ENCODE results near the gene GALNT8. TPM values are rescaled to one million over a fixed set of nuclear protein-coding genes. Genes with fewer than 3 reads are reported as not detected.
A peak's percentile ranks its signal among the peaks of the same experiment; 100 is the strongest.

Gene GALNT8
- total RNA-seq, 1 donor from 2014 or later, result 0.67 TPM

GRCh38 chr12:4766445-4766844 lies 46.2 kb downstream of the GALNT8 start:
- TF ChIP-seq CTCF (IDR thresholded peaks at IDR 0.05), result no peak
- H3K27ac ChIP-seq, result no peak overlapping the region
- H3K9me3 ChIP-seq, result no peaks in the 10 kb centered on the region
- no peaks in the 10 kb centered on the region for H3K36me3 ChIP-seq
- DNase-seq (no peak), ATAC-seq (no peak)
- intact Hi-C loops (cut with DNase I), result no loop called here
- no peaks in the 10 kb centered on the region for H3K4me1 ChIP-seq
- H3K4me3 ChIP-seq, result no peak overlapping the region
- no peaks in the 10 kb centered on the region for H3K27me3 ChIP-seq

GRCh38 chr12:4767186-4767585 lies 47.0 kb downstream of the GALNT8 start:
- no peaks in the 10 kb centered on the region for H3K36me3 ChIP-seq
- H3K27ac ChIP-seq, result no peak overlapping the region
- no peak for TF ChIP-seq CTCF (IDR thresholded peaks at IDR 0.05)
- DNase-seq (no peak), ATAC-seq (no peak)
- H3K4me3 ChIP-seq, result no peak overlapping the region
- no peaks in the 10 kb centered on the region for H3K4me1 ChIP-seq
- H3K27me3 ChIP-seq, result no peaks in the 10 kb centered on the region
- intact Hi-C loops (cut with DNase I), result no loop called here
- H3K9me3 ChIP-seq, result no peaks in the 10 kb centered on the region

GRCh38 chr12:4768341-4768740 lies 48.1 kb downstream of the GALNT8 start:
- ATAC-seq (no peak), DNase-seq (no peak)
- TF ChIP-seq CTCF (IDR thresholded peaks at IDR 0.05), result no peak
- Histone ChIP-seq H3K36me3 (no peaks in the 10 kb centered on the region), H3K27ac (no peak overlapping the region), H3K27me3 (no peaks in the 10 kb centered on the region), H3K4me1 (no peaks in the 10 kb centered on the region), H3K9me3 (no peaks in the 10 kb centered on the region), H3K4me3 (no peak overlapping the region)
- intact Hi-C loops (cut with DNase I), result no loop called here

- no peak for DNase-seq
- no peak for TF ChIP-seq CTCF (IDR thresholded peaks at IDR 0.05)
- Histone ChIP-seq H3K9me3 (no peaks in the 10 kb centered on the region), H3K4me1 (no peaks in the 10 kb centered on the region), H3K27ac (no peak overlapping the region), H3K27me3 (no peaks in the 10 kb centered on the region), H3K4me3 (no peak overlapping the region), H3K36me3 (no peaks in the 10 kb centered on the region)
- intact Hi-C loops (cut with DNase I), result no loop called here
- no peak for ATAC-seq
These were observed 48.9 kb downstream of the GALNT8 start for GRCh38 chr12:4769073-4769472.

GRCh38 chr12:4771172-4771959 lies 51.2 kb downstream of the GALNT8 start:
- H3K4me1 ChIP-seq, result no peaks in the 10 kb centered on the region
- H3K27ac ChIP-seq, result no peak overlapping the region
- H3K27me3 ChIP-seq, result no peaks in the 10 kb centered on the region
- TF ChIP-seq CTCF (IDR thresholded peaks at IDR 0.05), result no peak
- no peak for DNase-seq
- intact Hi-C loops (cut with DNase I), result no loop called here
- peak; percentile 12 for ATAC-seq
- no peak overlapping the region for H3K4me3 ChIP-seq
- no peaks in the 10 kb centered on the region for H3K36me3 ChIP-seq
- H3K9me3 ChIP-seq, result no peaks in the 10 kb centered on the region
